K562 (cell line): ENCODE measurements around the gene TGFBR2. TPM values are rescaled to one million over a fixed set of nuclear protein-coding genes. Genes with fewer than 3 reads are reported as not detected.
A peak's percentile ranks its signal among the peaks of the same experiment; 100 is the strongest.

Source experiments
- BRF2 ChIP-seq: IDR thresholded peaks from 3 replicates; pipeline ENCODE4 v1.6.1; 2011; ENCODE audit warnings: borderline replicate concordance, mild to moderate bottlenecking; ENCODE audit not compliant: insufficient read length, insufficient read depth
- CBFB ChIP-seq: sonication (generic); formaldehyde crosslinking; IDR thresholded peaks from 2 replicates; pipeline ENCODE4 v1.4.0; 2020; ENCODE audit warnings: mild to moderate bottlenecking, missing genetic modification reagents
- CBX2 ChIP-seq: fragments of 200-600 bp; sonication (generic); IDR thresholded peaks from one replicate; pipeline ENCODE4 v1.6.1; 2012; ENCODE audit warnings: mild to moderate bottlenecking, low read length, inconsistent platforms; ENCODE audit not compliant: insufficient read depth, poor library complexity, severe bottlenecking
- CTCFL ChIP-seq: IDR thresholded peaks from 2 replicates; pipeline ENCODE4 v1.6.1; 2011; ENCODE audit warnings: borderline replicate concordance, low read depth, mild to moderate bottlenecking, moderate library complexity, low read length; ENCODE audit not compliant: insufficient read depth, poor library complexity, severe bottlenecking
- FOXO4 ChIP-seq: fragments of 450-650 bp; formaldehyde crosslinking; IDR thresholded peaks from 2 replicates; pipeline ENCODE4 v1.4.0; 2020; ENCODE audit warnings: mild to moderate bottlenecking, moderate library complexity
- HEY1 ChIP-seq: fragments of 250-450 bp; sonication (Bioruptor Pico); IDR thresholded peaks from 2 replicates; pipeline ENCODE4 v1.5.0; 2020; ENCODE audit warnings: mild to moderate bottlenecking, moderate library complexity, borderline replicate concordance
- JUN ChIP-seq, 2 experiments: sonication (generic) in 1 of 2; formaldehyde crosslinking in 1 of 2; IDR thresholded peaks; 2 replicates each; pipeline versions ENCODE4 v1.6.1 to v1.8.0; 2012 to 2022; ENCODE audit warnings: borderline replicate concordance in 2 of 2, mild to moderate bottlenecking in 2 of 2, improper control_type of control experiment in 1 of 2, low read depth in 1 of 2, low read length in 1 of 2, missing genetic modification reagents in 1 of 2
- NCOR1 ChIP-seq: fragments of 450-650 bp; IDR thresholded peaks from 2 replicates; pipeline ENCODE4 v1.6.1; 2016; ENCODE audit warnings: mild to moderate bottlenecking, moderate library complexity
- NR3C1 ChIP-seq: sonication (generic); formaldehyde crosslinking; IDR thresholded peaks from 2 replicates; pipeline ENCODE4 v1.8.1; 2022; ENCODE audit warnings: missing genetic modification reagents
- POLR3G ChIP-seq: IDR thresholded peaks from 2 replicates; pipeline ENCODE4 v1.6.1; 2011; ENCODE audit not compliant: insufficient read length, insufficient replicate concordance; ENCODE audit errors: extremely low read depth
- SAFB2 ChIP-seq: fragments of 200-400 bp; formaldehyde crosslinking; IDR thresholded peaks from 2 replicates; pipeline ENCODE4 v1.6.1; 2018; ENCODE audit warnings: borderline replicate concordance, low read length, low read depth, moderate library complexity; ENCODE audit not compliant: severe bottlenecking
- THAP7 ChIP-seq: fragments of 250-450 bp; sonication (Bioruptor Pico); IDR thresholded peaks from 2 replicates; pipeline ENCODE4 v1.5.0; 2021
- ZNF24 ChIP-seq: fragments of 450-650 bp; IDR thresholded peaks from 2 replicates; pipeline ENCODE4 v1.6.1; 2016
- ZNF311 ChIP-seq: fragments of 250-450 bp; sonication (Bioruptor Pico); IDR thresholded peaks from 2 replicates; pipeline ENCODE4 v1.4.0; 2020; ENCODE audit warnings: mild to moderate bottlenecking, moderate library complexity
- ZNF551 ChIP-seq: fragments of 250-450 bp; sonication (Bioruptor Pico); IDR thresholded peaks from 2 replicates; pipeline ENCODE4 v1.5.0; 2021; ENCODE audit warnings: mild to moderate bottlenecking, moderate library complexity
- ZNF699 ChIP-seq: fragments of 250-450 bp; sonication (Bioruptor Pico); IDR thresholded peaks from 2 replicates; pipeline ENCODE4 v1.8.0; 2021; ENCODE audit warnings: mild to moderate bottlenecking, moderate library complexity; ENCODE audit not compliant: insufficient replicate concordance
- ZNF76 ChIP-seq: fragments of 250-450 bp; sonication (Bioruptor Pico); IDR thresholded peaks from 2 replicates; pipeline ENCODE4 v1.4.0; 2020; ENCODE audit warnings: mild to moderate bottlenecking, moderate library complexity, borderline replicate concordance
- polyA plus RNA-seq, 8 experiments: library from polyadenylated mRNA; depleted of rRNA in 4 of 8; stranded (reverse) in 5 of 8; unstranded in 3 of 8; fragments of >200 nt; fragmentation: Nextera tagmentation in 2 of 8; fragmentation: Illumina TruSeq in 1 of 8; extraction: Ambion mirVana in 2 of 8; extraction: Trizol in 1 of 8; gene quantifications; 2 replicates each; pipeline versions ENCODE4 v1.2.1 to v1.2.3, GENCODE V29; 2011 to 2014; ENCODE audit warnings: inconsistent platforms in 1 of 8, missing spikeins in 1 of 8
- total RNA-seq, 7 experiments: library from RNA; depleted of rRNA in 6 of 7; stranded (reverse); fragments of >200 nt in 6 of 7; fragmentation: Illumina TruSeq in 2 of 7; extraction: Trizol in 2 of 7; gene quantifications; 2 replicates each; pipeline versions ENCODE4 v1.2.1 to v1.2.3, GENCODE V29; 2011 to 2021; ENCODE audit warnings: low replicate concordance in 1 of 7

Gene TGFBR2
- total and polyA plus RNA-seq, 9 of the 15 experiments (the other 6 are each of a cell fraction or from before 2014, with no cell fraction given), result 0.11 to 0.84 (median 0.24) TPM

- TF ChIP-seq FOXO4 (CRISPR knock-in tag), result no peak
- no peak for TF ChIP-seq CBX2
- peak; percentile 74 for TF ChIP-seq ZNF311 (CRISPR knock-in tag)
- TF ChIP-seq ZNF24, result no peak
- no peak for TF ChIP-seq ZNF76 (CRISPR knock-in tag)
- no peak for TF ChIP-seq NR3C1 (CRISPR knock-in tag)
- TF ChIP-seq CBFB (CRISPR knock-in tag), result no peak
- TF ChIP-seq HEY1, result no peak
- no peak for TF ChIP-seq BRF2
- TF ChIP-seq ZNF551 (CRISPR knock-in tag), result no peak
- no peak for TF ChIP-seq ZNF699 (CRISPR knock-in tag)
- TF ChIP-seq SAFB2, result no peak
- TF ChIP-seq NCOR1, result no peak
- no peak for TF ChIP-seq CTCFL
- TF ChIP-seq JUN (IDR thresholded peaks at IDR 0.05; ENCODE audit: borderline replicate concordance, low read depth, low read length), result no peak
- no peak for TF ChIP-seq JUN (CRISPR knock-in tag; IDR thresholded peaks at IDR 0.05; ENCODE audit: borderline replicate concordance)
- TF ChIP-seq POLR3G, result no peak
- TF ChIP-seq THAP7 (CRISPR knock-in tag), result no peak
These were observed 58.5 kb downstream of the TGFBR2 start (continued) for GRCh38 chr3:30664884-30665283.
